ENCODE data around the gene SPEN. TPM values are rescaled to one million over a fixed set of nuclear protein-coding genes. Genes with fewer than 3 reads are reported as not detected.

Gene SPEN
- total and polyA plus RNA-seq, 9 of the 15 experiments (the other 6 are each of a cell fraction or from before 2014, with no cell fraction given) = 5.7 to 87.5 (median 27.2) TPM

DNA sequence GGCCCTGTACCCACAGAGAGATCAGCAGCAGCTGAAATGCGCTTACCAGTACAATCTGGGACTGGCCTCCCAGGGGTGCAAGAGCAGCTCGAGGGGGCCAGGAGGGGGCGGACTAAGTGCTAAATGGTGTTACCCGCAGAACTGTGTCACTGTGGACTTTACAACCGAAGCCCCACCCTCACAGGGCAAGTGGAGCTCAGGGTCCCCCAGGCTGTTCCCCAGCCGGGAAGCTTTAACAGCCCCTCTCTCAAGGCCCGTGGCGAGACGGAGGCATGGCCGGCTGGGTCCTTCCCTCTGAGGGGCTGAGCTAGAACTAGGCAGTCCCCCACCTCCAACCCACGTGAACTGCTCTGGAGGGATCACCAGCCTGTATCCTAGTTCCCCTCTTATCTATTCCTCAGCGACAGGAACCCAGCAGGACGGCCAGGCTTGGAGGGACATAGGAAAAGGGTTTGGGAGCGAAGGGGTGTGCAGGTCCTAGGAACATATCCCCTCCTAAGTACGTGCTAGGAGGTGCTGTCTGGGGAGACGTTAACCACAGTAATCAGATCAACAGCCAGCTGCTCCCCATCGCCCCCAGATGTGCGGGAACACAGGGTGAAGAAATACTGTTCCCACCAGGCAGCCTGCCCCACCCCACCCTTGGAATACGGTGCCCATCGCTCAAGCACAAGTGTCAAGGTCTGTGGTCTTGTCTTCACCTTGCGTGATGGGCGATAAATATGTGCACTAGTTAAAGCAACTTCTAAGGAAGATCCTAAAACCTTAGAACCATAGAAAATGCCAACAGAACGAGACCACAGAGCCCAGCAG is 104.0 kb downstream of the SPEN start (continued):
- TF ChIP-seq HCFC1 (IDR thresholded peaks at IDR 0.05; ENCODE audit: low read depth, low read length) (no peak; the same call in 1 of the 2 replicates), HMGN3 (IDR thresholded peaks at IDR 0.05; ENCODE audit: borderline replicate concordance, extremely low read depth, insufficient read length, low read depth, low read length) (peak; percentile 34), FOXK1 (CRISPR knock-in tag; IDR thresholded peaks at IDR 0.05; ENCODE audit: borderline replicate concordance) (peak; percentile 91), ZBTB5 (IDR thresholded peaks at IDR 0.05) (no peak), MAZ (CRISPR knock-in tag; conservative IDR thresholded peaks at IDR 0.05 in 1 of 2, IDR thresholded peaks at IDR 0.05 in 1 of 2) (peak in 1 of 2 experiments; percentile 21; a peak in 2 of 4 replicates), MEF2D (tag; conservative IDR thresholded peaks at IDR 0.05; ENCODE audit: low read depth) (no peak), SMARCE1 (IDR thresholded peaks at IDR 0.05) (no peak), DPF2 (IDR thresholded peaks at IDR 0.05) (0 out of 2 replicates have a peak, but pooled peaks have one; percentile 8), ZNF224 (CRISPR knock-in tag; IDR thresholded peaks at IDR 0.05) (no peak), NONO (IDR thresholded peaks at IDR 0.05; ENCODE audit: low read depth in 2 of 2, low read length in 1 of 2) (no peak), EHMT2 (IDR thresholded peaks at IDR 0.05) (no peak), BRF1 (IDR thresholded peaks at IDR 0.05; ENCODE audit: borderline replicate concordance, extremely low read depth, insufficient read length) (no peak), ARHGAP35 (IDR thresholded peaks at IDR 0.05; ENCODE audit: partially characterized antibody) (no peak), ZBTB43 (CRISPR knock-in tag; IDR thresholded peaks at IDR 0.05) (peak; percentile 28; the same call in 1 of the 2 replicates), U2AF2 (optimal IDR thresholded peaks at IDR 0.05; ENCODE audit: low read depth, low read length) (no peak)
- TF ChIP-seq, protein P1, sequence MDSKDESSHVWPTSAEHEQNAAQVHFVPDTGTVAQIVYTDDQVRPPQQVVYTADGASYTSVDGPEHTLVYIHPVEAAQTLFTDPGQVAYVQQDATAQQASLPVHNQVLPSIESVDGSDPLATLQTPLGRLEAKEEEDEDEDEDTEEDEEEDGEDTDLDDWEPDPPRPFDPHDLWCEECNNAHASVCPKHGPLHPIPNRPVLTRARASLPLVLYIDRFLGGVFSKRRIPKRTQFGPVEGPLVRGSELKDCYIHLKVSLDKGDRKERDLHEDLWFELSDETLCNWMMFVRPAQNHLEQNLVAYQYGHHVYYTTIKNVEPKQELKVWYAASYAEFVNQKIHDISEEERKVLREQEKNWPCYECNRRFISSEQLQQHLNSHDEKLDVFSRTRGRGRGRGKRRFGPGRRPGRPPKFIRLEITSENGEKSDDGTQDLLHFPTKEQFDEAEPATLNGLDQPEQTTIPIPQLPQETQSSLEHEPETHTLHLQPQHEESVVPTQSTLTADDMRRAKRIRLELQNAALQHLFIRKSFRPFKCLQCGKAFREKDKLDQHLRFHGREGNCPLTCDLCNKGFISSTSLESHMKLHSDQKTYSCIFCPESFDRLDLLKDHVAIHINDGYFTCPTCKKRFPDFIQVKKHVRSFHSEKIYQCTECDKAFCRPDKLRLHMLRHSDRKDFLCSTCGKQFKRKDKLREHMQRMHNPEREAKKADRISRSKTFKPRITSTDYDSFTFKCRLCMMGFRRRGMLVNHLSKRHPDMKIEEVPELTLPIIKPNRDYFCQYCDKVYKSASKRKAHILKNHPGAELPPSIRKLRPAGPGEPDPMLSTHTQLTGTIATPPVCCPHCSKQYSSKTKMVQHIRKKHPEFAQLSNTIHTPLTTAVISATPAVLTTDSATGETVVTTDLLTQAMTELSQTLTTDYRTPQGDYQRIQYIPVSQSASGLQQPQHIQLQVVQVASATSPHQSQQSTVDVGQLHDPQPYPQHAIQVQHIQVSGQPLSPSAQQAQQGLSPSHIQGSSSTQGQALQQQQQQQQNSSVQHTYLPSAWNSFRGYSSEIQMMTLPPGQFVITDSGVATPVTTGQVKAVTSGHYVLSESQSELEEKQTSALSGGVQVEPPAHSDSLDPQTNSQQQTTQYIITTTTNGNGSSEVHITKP (IDR thresholded peaks at IDR 0.05; ENCODE audit: partially characterized antibody) = peak; percentile 30
- TF ChIP-seq, protein P2, sequence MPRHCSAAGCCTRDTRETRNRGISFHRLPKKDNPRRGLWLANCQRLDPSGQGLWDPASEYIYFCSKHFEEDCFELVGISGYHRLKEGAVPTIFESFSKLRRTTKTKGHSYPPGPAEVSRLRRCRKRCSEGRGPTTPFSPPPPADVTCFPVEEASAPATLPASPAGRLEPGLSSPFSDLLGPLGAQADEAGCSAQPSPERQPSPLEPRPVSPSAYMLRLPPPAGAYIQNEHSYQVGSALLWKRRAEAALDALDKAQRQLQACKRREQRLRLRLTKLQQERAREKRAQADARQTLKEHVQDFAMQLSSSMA (CRISPR knock-in tag; IDR thresholded peaks at IDR 0.05) = 0 out of 2 replicates have a peak, but pooled peaks have one; percentile 36
- TF ChIP-seq, protein P3, sequence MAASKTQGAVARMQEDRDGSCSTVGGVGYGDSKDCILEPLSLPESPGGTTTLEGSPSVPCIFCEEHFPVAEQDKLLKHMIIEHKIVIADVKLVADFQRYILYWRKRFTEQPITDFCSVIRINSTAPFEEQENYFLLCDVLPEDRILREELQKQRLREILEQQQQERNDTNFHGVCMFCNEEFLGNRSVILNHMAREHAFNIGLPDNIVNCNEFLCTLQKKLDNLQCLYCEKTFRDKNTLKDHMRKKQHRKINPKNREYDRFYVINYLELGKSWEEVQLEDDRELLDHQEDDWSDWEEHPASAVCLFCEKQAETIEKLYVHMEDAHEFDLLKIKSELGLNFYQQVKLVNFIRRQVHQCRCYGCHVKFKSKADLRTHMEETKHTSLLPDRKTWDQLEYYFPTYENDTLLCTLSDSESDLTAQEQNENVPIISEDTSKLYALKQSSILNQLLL (CRISPR knock-in tag; IDR thresholded peaks at IDR 0.05; ENCODE audit: borderline replicate concordance) = no peak

Data from K562 (cell line).